ENCODE data around the gene HSPA4.
A peak's percentile ranks its signal among the peaks of the same experiment; 100 is the strongest.

Gene HSPA4

GRCh38 chr5:133106761-133107572 is 55.2 kb downstream of the HSPA4 start:
- DNase-seq = no peak

- peak in 1 of 2 experiments; percentile 19 for DNase-seq
Measured at GRCh38 chr5:133108481-133108921, 56.7 kb downstream of the HSPA4 start.

DNA sequence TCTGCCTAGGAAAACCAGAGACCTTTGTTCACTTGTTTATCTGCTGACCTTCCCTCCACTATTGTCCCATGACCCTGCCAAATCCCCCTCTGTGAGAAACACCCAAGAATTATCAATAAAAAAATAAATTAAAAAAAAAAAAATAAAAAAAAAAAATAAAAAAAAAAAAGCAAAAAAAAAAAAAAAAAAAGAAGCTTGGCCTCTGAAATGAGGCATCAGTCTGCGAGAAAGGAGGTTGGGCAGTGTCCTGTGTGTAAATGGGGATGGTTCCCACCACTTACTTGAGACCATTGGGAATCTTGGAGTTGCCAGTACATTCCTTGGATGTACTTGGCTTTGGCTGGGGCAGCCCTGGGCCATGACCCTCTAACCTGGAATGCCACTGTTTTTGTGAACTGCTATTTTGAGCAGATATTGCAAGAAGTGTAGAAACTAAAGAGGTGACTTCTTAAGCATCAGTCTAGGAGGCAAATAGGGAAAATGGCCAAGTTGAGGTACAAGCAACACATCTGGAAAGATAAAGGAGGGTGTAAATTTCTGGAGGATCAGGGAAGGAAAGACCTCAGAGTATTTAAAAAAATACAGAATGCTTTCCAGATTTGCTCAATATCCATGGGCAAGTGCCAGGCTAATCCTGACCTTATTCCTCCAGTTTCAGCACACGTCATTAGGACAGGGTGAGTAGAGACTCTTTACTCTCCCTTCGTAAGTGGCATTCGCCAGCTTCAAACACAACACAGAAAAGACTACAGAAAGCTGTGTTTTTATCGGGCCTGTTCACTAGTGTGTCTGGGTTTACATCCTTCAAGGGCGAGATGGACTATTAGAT is 58.1 kb downstream of the HSPA4 start:
- DNase-seq = no peak

GRCh38 chr5:133110709-133111108 is 58.9 kb downstream of the HSPA4 start:
- DNase-seq = no peak

DNA sequence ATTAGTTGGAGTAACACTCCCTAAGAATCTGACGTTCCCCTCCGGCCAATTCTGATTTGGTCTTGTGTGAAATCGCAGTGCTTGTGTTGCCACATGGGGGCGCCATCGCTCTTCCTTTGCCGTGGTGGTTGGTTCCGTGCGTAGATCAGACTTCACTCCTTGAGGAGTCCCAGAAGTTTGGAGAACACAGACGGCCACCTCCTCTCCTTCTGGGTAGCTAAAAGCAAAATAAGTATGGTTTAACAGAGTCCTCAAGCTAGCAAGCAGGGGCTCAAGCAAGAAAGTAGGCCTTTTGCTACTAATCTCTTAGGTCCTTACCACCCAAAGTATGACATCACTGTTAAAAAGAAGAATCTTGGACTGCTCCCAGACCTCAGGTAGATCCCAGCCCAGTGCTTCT is 59.5 kb downstream of the HSPA4 start:
- DNase-seq = peak; percentile 42 to 86

- no peak for DNase-seq
Measured at GRCh38 chr5:133112026-133112660, 60.3 kb downstream of the HSPA4 start.

DNA sequence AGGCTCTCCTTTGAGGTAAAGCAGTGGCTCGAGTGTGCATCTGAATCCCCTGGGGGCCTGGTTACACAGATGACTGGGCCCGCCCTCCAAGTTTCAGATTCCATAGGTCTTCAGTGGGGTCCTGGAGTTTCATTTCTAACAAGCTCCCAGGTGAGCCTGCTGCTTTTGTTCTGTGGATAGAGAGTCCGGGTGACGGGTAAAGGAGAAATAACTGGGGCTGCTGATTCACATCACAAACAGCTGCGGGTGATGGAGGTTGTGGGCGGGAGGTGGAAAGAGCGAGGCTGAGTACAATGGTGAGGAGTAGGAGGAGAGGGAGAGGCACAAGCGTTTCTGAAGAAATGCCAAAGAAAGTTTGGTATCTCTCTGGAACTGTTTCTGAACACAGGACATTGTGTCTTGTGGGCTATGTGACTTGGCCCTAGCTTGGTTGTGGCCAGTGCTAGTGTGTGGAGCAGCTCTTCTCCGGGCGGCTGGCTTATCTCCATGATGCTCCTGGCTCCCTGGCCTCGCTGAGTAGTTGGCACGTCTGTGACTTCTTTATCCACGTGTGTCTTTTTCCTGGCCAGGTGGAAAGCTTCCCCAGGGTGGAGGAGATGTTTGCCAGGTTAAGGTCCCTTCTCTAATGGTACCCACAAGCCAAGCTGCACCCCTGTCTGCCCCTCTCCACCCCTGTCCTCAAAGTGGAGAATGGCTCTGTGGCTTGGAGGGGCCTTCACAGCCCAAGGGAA is 61.7 kb downstream of the HSPA4 start:
- DNase-seq = no peak

DNA sequence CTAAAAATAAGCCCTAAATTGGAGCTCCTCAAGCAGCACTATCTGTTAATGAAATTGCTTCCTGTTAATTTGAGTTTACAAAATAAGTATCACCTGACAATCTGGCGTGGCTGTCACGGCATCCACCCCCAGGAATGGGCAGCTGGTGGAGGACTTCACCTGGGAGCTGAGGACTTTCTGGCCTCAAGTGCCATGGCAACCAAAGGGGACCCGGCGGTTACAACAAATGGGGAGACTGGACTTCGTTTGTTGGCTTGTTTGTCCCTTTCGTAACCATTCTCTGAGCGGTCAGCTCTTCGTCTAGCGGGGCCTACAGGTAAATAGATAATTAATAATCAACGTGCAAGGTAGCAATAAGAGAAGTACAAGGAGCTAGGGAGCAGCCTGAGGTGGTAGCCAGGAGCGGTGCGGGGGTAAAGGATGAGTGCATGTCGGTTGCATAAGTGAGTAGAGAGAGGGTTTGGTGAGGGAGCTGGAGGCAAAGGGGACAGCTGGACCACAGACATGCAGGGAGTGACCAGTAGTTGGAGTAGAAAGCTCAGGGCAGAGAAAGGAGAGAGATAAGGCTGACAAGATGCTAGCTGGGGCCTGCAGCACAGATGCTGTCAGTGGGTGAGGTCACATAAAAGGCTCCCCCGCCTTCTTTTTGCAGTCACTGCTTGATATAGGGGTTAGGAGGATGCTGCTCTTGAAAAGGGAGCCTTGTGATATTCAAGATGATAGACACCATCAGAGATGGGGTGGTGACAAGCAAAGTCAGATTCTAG is 62.5 kb downstream of the HSPA4 start:
- no peak for DNase-seq

DNA sequence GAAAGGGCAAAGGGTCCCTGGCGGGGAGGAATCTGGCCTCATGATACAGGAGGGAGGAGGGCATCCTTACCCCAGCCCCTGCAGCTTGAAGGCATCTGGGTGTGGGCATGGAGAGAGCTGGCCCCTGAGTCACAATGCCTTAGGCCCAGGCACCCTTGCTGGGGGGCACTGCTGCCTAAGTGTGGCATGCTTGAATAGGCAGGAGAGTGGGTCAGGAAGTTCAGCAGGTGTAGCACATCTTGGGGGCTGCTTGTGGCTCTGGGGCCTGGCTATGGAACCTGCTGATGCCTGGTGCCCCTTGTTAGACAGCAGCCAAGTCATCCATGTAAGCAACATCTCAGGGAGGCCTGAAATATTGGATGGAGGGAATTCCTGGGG is 63.1 kb downstream of the HSPA4 start:
- DNase-seq = no peak

DNA sequence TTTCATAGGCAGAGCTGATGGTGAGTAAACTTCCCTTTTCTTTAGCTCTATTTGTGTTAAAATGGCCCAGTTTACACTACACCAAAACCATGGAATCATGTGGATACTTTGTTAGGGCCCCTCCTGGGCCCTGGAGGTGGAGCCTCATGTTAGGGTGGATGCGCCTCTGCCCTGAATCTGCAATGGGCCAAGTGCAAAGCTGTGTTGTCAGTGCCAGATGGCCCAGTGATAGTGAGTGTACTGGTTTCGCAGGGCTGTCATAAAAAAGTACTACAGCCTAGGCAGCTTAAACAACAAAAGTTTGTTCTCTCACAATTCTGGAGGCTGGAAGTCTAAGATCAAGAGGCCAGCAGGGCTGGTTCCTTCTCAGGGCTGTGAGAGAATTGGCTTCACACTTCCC is 64.8 kb downstream of the HSPA4 start:
- no peak for DNase-seq

DNA sequence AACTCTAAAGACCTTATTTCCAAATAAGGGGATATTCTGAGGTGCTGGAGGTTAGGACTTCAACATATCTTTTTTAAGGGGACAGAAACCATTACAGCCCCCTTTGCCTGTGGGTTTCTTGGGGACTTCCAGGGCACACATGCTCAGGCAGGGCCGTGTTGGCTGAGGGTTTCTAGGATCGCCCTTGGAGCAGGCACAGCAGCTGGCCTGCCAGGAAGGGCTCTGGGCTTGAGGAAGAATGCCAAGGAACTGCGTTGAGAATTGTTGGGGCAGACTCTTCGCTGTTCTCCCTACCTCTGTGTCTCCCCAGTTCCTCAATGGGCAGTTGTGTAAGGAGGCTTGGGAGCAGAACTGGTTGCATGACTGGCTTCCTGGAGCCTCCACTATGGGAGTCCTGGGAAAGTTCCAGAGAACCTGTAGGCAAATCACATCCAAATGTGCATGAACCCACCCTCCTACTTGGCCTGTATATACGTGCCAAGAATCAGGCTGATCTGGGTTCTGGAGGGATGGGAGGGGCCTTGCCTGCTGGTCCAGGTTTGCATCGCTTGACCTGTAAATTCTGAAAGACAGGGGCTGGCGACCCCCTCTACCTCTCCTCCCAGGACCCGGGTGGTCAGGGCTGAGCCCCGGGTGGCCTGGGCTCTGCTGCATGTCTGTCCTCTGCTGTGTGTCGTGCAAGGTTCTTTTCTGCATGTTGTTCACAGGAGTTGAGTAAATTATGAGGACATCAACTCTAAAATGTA is 65.5 kb downstream of the HSPA4 start:
- no peak for DNase-seq

GRCh38 chr5:133117912-133118445 is 66.2 kb downstream of the HSPA4 start:
- DNase-seq = no peak

DNA sequence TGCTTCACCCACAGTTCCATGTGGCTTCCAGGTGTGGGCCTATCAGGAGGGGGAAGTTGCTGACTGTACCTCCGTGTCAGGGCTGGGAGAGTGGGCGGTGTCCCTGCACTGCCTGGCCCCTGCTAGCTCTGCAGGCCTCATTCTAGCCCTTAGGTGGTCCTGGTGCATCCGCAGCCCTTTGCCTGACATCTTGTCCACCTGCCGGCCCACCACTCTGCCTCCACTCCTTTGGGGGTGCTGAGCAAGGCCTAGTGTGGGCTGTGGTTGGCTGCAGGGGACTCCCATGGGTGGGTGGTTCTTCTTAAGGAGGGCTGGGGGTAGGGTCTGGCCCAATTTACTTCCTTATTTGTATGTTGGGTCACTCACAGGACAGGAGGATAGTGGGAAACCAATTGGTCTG is 66.9 kb downstream of the HSPA4 start:
- DNase-seq = no peak

DNA sequence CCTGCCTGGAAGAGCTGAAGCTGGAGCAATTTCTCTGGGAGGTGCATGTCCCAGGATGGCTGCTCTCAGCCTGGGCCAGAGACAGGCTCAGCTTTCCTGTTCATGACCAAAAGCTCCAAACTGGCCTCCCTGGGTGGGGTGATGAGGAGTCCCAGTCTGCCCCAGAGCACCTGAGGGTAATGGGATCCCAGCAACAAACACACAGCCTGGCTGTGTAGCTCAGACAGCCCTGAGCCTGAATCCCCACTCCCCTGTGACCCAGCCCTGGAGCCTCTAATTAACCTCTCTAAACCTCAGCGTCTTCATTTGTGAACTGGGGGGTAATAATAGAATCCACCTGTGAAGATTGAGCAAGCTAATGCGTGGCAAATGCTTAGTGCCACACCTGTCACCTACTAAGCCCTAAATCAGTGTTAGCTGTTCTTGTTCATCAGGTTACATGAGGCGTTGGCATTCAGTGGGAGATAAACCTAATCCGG is 67.5 kb downstream of the HSPA4 start:
- no peak for DNase-seq

- no peak for DNase-seq
Measured at GRCh38 chr5:133120156-133120750, 68.4 kb downstream of the HSPA4 start.

DNA sequence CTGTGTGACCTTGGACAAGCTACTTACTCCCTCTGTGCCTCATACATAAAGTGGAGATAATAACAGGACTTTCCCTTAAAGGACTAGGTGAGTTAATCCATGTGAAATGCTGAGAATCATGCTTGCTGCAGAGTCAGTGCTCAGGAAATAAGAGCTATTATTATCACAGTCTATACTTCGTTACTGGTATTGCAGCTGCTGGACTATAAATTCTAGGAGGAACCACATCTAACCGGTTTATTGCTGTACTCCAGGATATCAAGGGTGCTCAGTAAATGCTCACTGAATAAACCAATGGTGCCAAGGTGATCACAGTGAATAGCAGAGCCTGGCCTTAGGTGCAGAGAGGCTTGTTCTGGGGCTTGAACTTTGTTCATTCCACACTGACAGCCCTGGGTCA is 69.3 kb downstream of the HSPA4 start:
- DNase-seq = no peak

- DNase-seq = no peak
Measured at GRCh38 chr5:133121611-133122150, 69.9 kb downstream of the HSPA4 start.

GRCh38 chr5:133122711-133123110 is 70.9 kb downstream of the HSPA4 start:
- no peak for DNase-seq

DNA sequence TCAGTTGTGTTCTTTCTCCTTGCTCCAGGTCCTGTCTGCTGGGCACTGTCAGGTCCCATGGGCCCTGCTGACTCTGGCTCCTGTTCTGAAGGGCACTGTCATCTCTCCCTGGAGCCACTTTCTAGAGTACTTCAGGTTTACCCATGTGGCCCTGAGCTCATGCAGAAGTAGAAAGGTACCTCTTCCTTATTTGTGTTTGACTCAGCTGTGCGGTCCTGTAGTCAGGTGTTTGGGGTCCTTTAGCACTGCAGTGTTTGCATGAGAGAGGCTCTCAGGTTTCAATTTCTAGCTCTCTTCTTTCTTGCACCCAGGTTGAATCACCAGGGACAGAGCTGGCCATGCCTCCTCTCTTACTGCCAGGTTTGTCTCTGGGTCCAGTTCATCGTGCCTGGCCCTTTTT is 71.5 kb downstream of the HSPA4 start:
- no peak for DNase-seq

DNA sequence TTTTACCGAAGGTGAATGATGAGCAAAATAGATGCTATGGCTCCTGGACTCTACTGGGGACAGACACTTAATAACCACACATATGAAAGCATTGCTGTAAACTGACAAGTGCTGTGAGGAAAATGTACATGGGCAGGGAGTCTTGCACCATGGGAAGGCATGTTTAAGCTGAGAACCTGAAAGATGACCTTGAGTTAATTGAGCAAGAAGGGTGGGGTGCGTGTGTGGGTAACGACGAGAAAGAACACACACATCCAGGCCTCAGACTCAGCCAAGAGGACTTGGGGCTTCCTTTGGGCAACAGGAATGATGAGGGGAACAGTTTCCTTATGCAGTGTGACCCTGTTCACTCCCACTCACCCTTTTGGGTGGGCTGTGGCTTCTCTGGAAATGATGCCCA is 73.1 kb downstream of the HSPA4 start:
- no peak for DNase-seq
